Prostate gland (tissue), 2 donors: Measurements from ENCODE around the gene TMEM178B. TPM values are rescaled to one million over a fixed set of nuclear protein-coding genes. Genes with fewer than 3 reads are reported as not detected.

Experiments
- DNase-seq: peaks from one replicate; pipeline ENCODE4 v3.0.0-alpha.2; 2019; ENCODE audit warnings: low spot score
- H3K27ac ChIP-seq, 2 donors: fragments of 200-600 bp; sonication (generic); 2 replicates each; pipeline ENCODE4 v1.5.1; 2017 to 2019
- H3K27me3 ChIP-seq: fragments of 200-600 bp; sonication (generic); replicated peaks from 2 replicates; pipeline ENCODE4 v1.5.1; 2019; ENCODE audit not compliant: insufficient read depth
- H3K36me3 ChIP-seq, 2 donors: fragments of 200-600 bp; sonication (generic); 1 replicate in 1 of 2; 2 replicates in 1 of 2; pipeline versions ENCODE4 v1.5.1 to v1.8.1; 2017 to 2019
- H3K4me1 ChIP-seq: fragments of 200-600 bp; sonication (generic); replicated peaks from 2 replicates; pipeline ENCODE4 v1.5.1; 2019
- H3K4me3 ChIP-seq, 2 donors: fragments of 200-600 bp; sonication (generic); 2 replicates each; pipeline ENCODE4 v1.5.1; 2017 to 2019
- H3K9me3 ChIP-seq: fragments of 200-600 bp; sonication (generic); 2 replicates; pipeline ENCODE4 v1.5.1; 2017
- POLR2A ChIP-seq: fragments of 450-650 bp; IDR thresholded peaks from one replicate; pipeline ENCODE4 v1.6.1; 2016; ENCODE audit warnings: antibody characterized with exemption, mild to moderate bottlenecking
- POLR2AphosphoS5 ChIP-seq: sonication (generic); formaldehyde crosslinking; IDR thresholded peaks from one replicate; pipeline ENCODE4 v1.6.1; 2017; ENCODE audit warnings: antibody characterized with exemption
- WGBS: methylation state at CpG from one replicate; pipeline ENCODE4 v1.1.5; 2018; 5-methylcytosine and 5-hydroxymethylcytosine counted together
- intact Hi-C: fragments of 100-400 bp; cut with DNase I; formaldehyde crosslinking; loops from one replicate; pipeline ENCODE4 v1.14.2; 2022
- total RNA-seq, 2 donors: library from RNA; depleted of rRNA; stranded (reverse); fragments of >200 nt; gene quantifications; one replicate each; pipeline ENCODE4 v1.1.0, GENCODE V29; 2016
- TF ChIP-seq, protein P1 (sequence below), 4 experiments: fragments of 200-600 bp in 2 of 4; fragments of 450-650 bp in 2 of 4; sonication (generic) in 2 of 4; IDR thresholded peaks; 1 replicate in 3 of 4; 2 replicates in 1 of 4; pipeline ENCODE4 v1.5.1; 2016 to 2019; ENCODE audit warnings: antibody characterized with exemption in 4 of 4, mild to moderate bottlenecking in 2 of 4, moderate library complexity in 2 of 4

The TMEM178B gene
- total RNA-seq, 2 donors from 2014 or later = 3.4 to 5.2 TPM

DNA sequence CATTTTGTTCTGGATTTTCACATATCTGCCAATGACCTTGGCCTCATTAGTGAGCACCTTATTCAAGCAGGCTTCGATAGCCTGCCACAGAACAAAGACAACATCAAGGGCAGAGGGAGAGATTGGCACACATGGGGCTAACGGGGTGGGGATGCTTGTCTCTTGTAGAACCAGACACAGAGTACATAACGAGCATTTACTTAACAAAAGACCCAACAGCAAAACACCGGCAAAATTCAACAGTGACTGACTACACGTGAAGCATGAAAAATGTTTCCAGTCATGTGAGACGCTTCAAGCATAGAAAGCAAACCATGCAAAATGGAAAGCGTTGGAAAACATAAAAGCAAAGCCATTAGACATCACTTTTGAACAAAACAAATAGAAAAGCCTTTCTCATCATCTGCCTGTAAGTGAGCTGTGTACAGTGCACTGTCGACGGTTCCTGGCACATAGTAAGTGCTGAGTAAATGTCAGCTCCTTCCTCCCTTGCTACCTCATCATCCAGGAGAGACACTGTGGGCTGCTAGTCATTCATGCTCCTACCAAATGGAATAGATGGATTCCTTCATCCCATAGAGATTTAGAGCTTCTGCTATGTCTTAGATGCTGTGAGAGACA lies 342.9 kb downstream of the TMEM178B start:
- no peaks in the 10 kb centered on the region for H3K36me3 ChIP-seq
- intact Hi-C loops = no loop called here
- H3K27ac ChIP-seq = no peak overlapping the region
- TF ChIP-seq POLR2AphosphoS5 = no peak
- no peak for TF ChIP-seq POLR2A
- TF ChIP-seq, protein P1, sequence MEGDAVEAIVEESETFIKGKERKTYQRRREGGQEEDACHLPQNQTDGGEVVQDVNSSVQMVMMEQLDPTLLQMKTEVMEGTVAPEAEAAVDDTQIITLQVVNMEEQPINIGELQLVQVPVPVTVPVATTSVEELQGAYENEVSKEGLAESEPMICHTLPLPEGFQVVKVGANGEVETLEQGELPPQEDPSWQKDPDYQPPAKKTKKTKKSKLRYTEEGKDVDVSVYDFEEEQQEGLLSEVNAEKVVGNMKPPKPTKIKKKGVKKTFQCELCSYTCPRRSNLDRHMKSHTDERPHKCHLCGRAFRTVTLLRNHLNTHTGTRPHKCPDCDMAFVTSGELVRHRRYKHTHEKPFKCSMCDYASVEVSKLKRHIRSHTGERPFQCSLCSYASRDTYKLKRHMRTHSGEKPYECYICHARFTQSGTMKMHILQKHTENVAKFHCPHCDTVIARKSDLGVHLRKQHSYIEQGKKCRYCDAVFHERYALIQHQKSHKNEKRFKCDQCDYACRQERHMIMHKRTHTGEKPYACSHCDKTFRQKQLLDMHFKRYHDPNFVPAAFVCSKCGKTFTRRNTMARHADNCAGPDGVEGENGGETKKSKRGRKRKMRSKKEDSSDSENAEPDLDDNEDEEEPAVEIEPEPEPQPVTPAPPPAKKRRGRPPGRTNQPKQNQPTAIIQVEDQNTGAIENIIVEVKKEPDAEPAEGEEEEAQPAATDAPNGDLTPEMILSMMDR (IDR thresholded peaks at IDR 0.05) = no peak
- no peaks in the 10 kb centered on the region for H3K9me3 ChIP-seq
- DNase-seq = no peak
- WGBS = 51% methylated on average over 9 of the region's 9 CpGs
- H3K4me3 ChIP-seq = no peak overlapping the region
- H3K27me3 ChIP-seq = no peaks in the 10 kb centered on the region
- H3K4me1 ChIP-seq = no peaks in the 10 kb centered on the region

- intact Hi-C loops = no loop called here
- no peak for TF ChIP-seq POLR2A
- WGBS = 90% methylated on average over 4 of the region's 4 CpGs
Measured at GRCh38 chr7:141417506-141417905, 343.6 kb downstream of the TMEM178B start.

GRCh38 chr7:141418066-141418465 lies 344.2 kb downstream of the TMEM178B start:
- H3K27me3 ChIP-seq = no peaks in the 10 kb centered on the region
- WGBS = 77% methylated on average over 1 of the region's 1 CpG
- H3K9me3 ChIP-seq = no peaks in the 10 kb centered on the region
- TF ChIP-seq POLR2AphosphoS5 (no peak), POLR2A (no peak)
- TF ChIP-seq, protein P1 (IDR thresholded peaks at IDR 0.05) = no peak
- H3K4me3 ChIP-seq = no peak overlapping the region
- intact Hi-C loops = no loop called here
- H3K36me3 ChIP-seq = no peaks in the 10 kb centered on the region
- H3K27ac ChIP-seq = no peak overlapping the region
- DNase-seq = no peak
- no peaks in the 10 kb centered on the region for H3K4me1 ChIP-seq

More at GRCh38 chr7:141417506-141417905, 343.6 kb downstream of the TMEM178B start:
- Histone ChIP-seq H3K27me3 (no peaks in the 10 kb centered on the region), H3K4me3 (no peak overlapping the region), H3K36me3 (no peaks in the 10 kb centered on the region), H3K4me1 (no peaks in the 10 kb centered on the region), H3K27ac (no peak overlapping the region), H3K9me3 (no peaks in the 10 kb centered on the region)
- DNase-seq = no peak

DNA sequence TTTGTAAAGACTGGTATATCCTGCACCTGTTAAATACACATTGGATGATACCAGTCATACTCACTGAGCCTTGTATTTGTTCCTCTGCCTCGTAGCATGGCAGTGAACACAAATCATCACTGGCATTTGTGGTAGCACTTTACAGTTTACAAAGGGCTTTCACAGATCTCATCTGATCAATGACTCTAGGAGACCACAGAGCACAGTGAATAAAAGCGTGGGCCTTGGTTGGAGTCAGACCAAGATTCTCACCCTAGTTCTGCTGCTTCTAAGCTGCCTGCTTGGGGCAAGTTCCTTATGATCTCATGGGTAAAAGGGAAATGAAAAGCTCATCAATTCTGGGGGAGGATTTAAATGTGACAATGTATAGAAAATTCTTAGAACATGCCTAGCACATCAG lies 347.4 kb downstream of the TMEM178B start:
- no peaks in the 10 kb centered on the region for H3K36me3 ChIP-seq
- no peaks in the 10 kb centered on the region for H3K4me1 ChIP-seq
- TF ChIP-seq, protein P1 (IDR thresholded peaks at IDR 0.05) = no peak
- TF ChIP-seq POLR2A (no peak), POLR2AphosphoS5 (no peak)
- intact Hi-C loops = no loop called here
- WGBS = 47% methylated on average over 2 of the region's 2 CpGs
- H3K4me3 ChIP-seq = no peak overlapping the region
- H3K27me3 ChIP-seq = no peaks in the 10 kb centered on the region
- DNase-seq = no peak
- H3K9me3 ChIP-seq = no peaks in the 10 kb centered on the region
- H3K27ac ChIP-seq = peak overlapping the region in 1 of 2 donors; percentile 32

DNA sequence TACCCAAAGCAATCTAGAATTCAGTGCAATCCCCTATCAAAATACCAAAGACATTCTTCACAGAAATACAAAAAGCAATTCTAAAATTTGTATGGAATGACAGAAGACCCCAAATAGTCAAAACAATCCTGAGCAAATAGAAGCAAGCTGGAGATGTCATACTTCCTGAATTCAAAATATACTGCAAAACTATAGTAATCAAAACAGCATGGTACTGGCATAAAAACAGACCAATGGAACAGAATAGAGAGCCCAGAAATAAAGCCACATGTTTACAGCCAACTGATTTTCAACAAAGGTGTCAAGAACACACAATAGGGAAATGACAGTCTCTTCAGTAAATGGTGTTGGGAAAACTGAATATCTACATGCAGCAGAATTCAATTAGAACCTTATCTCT lies 353.3 kb downstream of the TMEM178B start:
- intact Hi-C loops = no loop called here
- Histone ChIP-seq H3K27ac (no peak overlapping the region), H3K27me3 (no peaks in the 10 kb centered on the region), H3K4me3 (no peak overlapping the region), H3K36me3 (no peaks in the 10 kb centered on the region), H3K4me1 (no peaks in the 10 kb centered on the region), H3K9me3 (no peaks in the 10 kb centered on the region)
- DNase-seq = no peak
- TF ChIP-seq, protein P1 (IDR thresholded peaks at IDR 0.05) = no peak
- TF ChIP-seq POLR2A = no peak
- no peak for TF ChIP-seq POLR2AphosphoS5
